ENCODE data around the gene NR6A1.

DNA sequence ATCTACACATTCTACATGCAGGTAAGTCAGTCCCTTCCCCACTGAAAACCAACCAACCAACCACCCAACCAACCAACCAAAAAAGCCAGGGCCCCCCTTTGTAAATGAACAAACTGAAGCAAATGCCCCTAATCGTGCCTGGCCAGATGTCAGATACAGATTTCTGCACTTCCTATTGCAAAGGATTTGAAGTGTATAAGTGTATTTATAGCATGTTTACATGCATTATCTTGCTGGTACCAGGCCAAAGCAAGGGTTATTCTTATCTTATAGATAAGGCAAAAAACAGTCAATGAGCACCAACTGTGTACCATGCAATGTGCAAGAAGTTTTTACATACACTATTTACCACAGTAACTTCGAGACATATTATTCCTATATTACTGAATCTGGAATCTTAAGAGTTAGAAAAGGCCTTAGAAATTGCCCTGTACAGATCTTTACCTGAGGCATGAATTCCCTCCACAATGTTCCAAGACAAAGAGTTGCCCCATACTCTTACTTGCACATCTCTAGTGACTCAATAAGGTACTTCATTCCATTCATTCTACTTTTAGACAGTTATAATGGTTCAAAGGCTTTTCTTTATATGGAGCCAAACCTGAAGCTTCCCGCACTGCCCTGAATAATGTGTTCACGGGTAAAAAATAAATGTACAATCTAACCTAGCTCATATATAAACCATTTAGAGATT is 212.2 kb downstream of the NR6A1 start:
- TF ChIP-seq CTCF (conservative IDR thresholded peaks at IDR 0.05 in 1 of 2, IDR thresholded peaks at IDR 0.05 in 1 of 2; ENCODE audit: extremely low read depth in 1 of 2, insufficient read depth in 1 of 2, low read depth in 1 of 2, low read length in 2 of 2) (no peak), EZH2 (IDR thresholded peaks at IDR 0.05; ENCODE audit: borderline replicate concordance, low read length) (no peak)

Measured in mammary epithelial cell (primary cell).